Measurements from ENCODE around the gene FUT3. TPM values are rescaled to one million over a fixed set of nuclear protein-coding genes. Genes with fewer than 3 reads are reported as not detected.
"Not testable (repeated sequence)": the region's sequence is repeated elsewhere in the genome, so short reads cannot be mapped to it uniquely, and the experiment has no call there.

FUT3 gene
- total RNA-seq, 1 donor from 2014 or later: 0.84 TPM

- Mint-ChIP-seq H3K27ac (ENCODE audit: unreplicated experiment) (no peak overlapping the region), H3K4me3 (ENCODE audit: unreplicated experiment) (no peak overlapping the region), H3K36me3 (ENCODE audit: low read depth, unreplicated experiment) (peaks cover 2% of the 10 kb centered on the region), H3K27me3 (ENCODE audit: low read depth, unreplicated experiment) (no peaks in the 10 kb centered on the region), H3K9me3 (ENCODE audit: unreplicated experiment) (no peaks in the 10 kb centered on the region), H3K4me1 (ENCODE audit: low read depth, unreplicated experiment) (no peaks in the 10 kb centered on the region)
- FAIRE-seq: no peak
- Histone ChIP-seq H3K9ac (ENCODE audit: low read length) (no peak overlapping the region), H4K20me1 (ENCODE audit: insufficient read depth, low read length) (no peaks in the 10 kb centered on the region), H3K27me3 (ENCODE audit: insufficient read depth, low read length) (peaks cover 8% of the 10 kb centered on the region), H3K36me3 (ENCODE audit: insufficient read depth, low read length) (no peaks in the 10 kb centered on the region), H3K79me2 (ENCODE audit: insufficient read depth, low read length) (no peaks in the 10 kb centered on the region), H3K27ac (ENCODE audit: low read depth, low read length) (no peak overlapping the region), H2AFZ (ENCODE audit: low read depth, low read length) (no peak overlapping the region), H3K4me3 (ENCODE audit: insufficient read depth, low read depth, low read length) (no peak overlapping the region), H3K9me3 (ENCODE audit: insufficient read depth, low read depth, low read length) (no peaks in the 10 kb centered on the region), H3K4me2 (ENCODE audit: low read length) (no peak overlapping the region), H3K4me1 (ENCODE audit: insufficient read depth, low read length) (no peaks in the 10 kb centered on the region)
- no peak for DNase-seq (ENCODE audit: low read depth)
- TF ChIP-seq, protein P1, sequence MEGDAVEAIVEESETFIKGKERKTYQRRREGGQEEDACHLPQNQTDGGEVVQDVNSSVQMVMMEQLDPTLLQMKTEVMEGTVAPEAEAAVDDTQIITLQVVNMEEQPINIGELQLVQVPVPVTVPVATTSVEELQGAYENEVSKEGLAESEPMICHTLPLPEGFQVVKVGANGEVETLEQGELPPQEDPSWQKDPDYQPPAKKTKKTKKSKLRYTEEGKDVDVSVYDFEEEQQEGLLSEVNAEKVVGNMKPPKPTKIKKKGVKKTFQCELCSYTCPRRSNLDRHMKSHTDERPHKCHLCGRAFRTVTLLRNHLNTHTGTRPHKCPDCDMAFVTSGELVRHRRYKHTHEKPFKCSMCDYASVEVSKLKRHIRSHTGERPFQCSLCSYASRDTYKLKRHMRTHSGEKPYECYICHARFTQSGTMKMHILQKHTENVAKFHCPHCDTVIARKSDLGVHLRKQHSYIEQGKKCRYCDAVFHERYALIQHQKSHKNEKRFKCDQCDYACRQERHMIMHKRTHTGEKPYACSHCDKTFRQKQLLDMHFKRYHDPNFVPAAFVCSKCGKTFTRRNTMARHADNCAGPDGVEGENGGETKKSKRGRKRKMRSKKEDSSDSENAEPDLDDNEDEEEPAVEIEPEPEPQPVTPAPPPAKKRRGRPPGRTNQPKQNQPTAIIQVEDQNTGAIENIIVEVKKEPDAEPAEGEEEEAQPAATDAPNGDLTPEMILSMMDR (IDR thresholded peaks at IDR 0.05; ENCODE audit: insufficient read depth, low read depth, low read length): no peak
- TF ChIP-seq EZH2 (IDR thresholded peaks at IDR 0.05; ENCODE audit: insufficient read depth, low read length): no peak
Observed at GRCh38 chr19:5844456-5845433, 6.5 kb downstream of the FUT3 start.

DNA sequence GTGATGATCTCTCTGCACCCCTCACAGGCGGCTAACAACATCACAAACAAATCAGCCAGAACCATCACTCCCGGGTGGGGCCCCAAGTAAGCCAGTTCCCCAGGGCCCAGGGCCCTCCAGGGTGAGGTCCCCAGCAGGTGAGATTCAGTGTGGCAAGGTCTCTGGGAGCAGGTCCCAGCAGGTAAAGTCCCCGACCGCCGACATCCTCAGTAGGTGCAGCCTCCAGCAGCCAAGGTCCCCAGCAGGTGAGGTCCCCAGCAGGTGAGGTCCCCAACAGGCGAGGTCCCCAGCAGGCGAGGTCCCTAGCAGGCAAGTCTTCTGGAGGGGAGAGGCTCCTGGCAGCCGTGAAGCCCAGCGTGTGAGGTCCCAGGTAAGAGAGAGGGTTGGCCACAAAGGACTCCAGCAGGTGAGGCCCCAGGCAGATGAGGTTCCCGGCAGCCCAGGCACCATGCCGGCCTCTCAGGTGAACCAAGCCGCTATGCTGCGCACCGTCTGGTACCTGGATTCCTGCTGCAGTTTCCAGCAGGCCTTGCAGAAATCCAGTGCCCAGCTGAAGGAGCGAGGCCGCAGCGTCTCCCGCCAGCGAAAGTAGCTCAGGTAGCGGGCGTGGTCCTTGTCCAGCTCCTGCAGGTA lies 7.8 kb downstream of the FUT3 start:
- Histone ChIP-seq H3K27ac (ENCODE audit: low read depth, low read length) (no peak overlapping the region), H3K27me3 (ENCODE audit: insufficient read depth, low read length) (peaks cover 5% of the 10 kb centered on the region), H3K4me3 (ENCODE audit: insufficient read depth, low read depth, low read length) (no peak overlapping the region), H3K4me2 (ENCODE audit: low read length) (no peak overlapping the region), H3K36me3 (ENCODE audit: insufficient read depth, low read length) (no peaks in the 10 kb centered on the region), H3K4me1 (ENCODE audit: insufficient read depth, low read length) (no peaks in the 10 kb centered on the region), H3K9me3 (ENCODE audit: insufficient read depth, low read depth, low read length) (no peaks in the 10 kb centered on the region), H3K79me2 (ENCODE audit: insufficient read depth, low read length) (no peaks in the 10 kb centered on the region), H3K9ac (ENCODE audit: low read length) (no peak overlapping the region), H4K20me1 (ENCODE audit: insufficient read depth, low read length) (no peaks in the 10 kb centered on the region), H2AFZ (ENCODE audit: low read depth, low read length) (no peak overlapping the region)
- Mint-ChIP-seq H3K27ac (ENCODE audit: unreplicated experiment) (no peak overlapping the region), H3K4me3 (ENCODE audit: unreplicated experiment) (no peak overlapping the region), H3K4me1 (ENCODE audit: low read depth, unreplicated experiment) (no peaks in the 10 kb centered on the region), H3K36me3 (ENCODE audit: low read depth, unreplicated experiment) (peaks cover 2% of the 10 kb centered on the region), H3K27me3 (ENCODE audit: low read depth, unreplicated experiment) (no peaks in the 10 kb centered on the region), H3K9me3 (ENCODE audit: unreplicated experiment) (no peaks in the 10 kb centered on the region)
- no peak for DNase-seq (ENCODE audit: low read depth)
- FAIRE-seq: no peak
- TF ChIP-seq, protein P1 (IDR thresholded peaks at IDR 0.05; ENCODE audit: insufficient read depth, low read depth, low read length): no peak

DNA sequence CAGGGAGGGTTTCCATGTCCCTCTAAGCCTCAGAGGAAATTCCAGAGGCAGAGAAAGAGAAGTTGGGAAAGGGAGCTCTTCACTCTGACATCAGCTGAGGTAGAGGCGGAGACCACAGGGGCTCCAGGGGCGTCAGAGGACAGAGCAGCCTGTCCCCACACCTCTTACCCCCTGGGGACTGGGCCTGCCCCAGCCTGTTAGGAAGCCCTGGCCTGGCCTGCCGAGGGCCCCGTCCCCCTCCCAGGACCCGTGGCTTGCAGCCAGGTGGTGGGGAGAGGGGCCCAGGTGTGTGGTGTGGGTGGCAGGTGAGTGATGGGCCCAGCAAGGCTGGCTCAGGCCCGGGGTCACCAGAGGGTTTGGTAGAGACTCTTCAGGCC lies 9.5 kb downstream of the FUT3 start:
- H3K27ac ChIP-seq (ENCODE audit: low read depth, low read length); H3K4me2 ChIP-seq (ENCODE audit: low read length); H3K27me3 ChIP-seq (ENCODE audit: insufficient read depth, low read length); H3K36me3 Mint-ChIP-seq (ENCODE audit: low read depth, unreplicated experiment); H3K4me1 Mint-ChIP-seq (ENCODE audit: low read depth, unreplicated experiment); H3K36me3 ChIP-seq (ENCODE audit: insufficient read depth, low read length); H3K9me3 ChIP-seq (ENCODE audit: insufficient read depth, low read depth, low read length); H2AFZ ChIP-seq (ENCODE audit: low read depth, low read length); H3K27ac Mint-ChIP-seq (ENCODE audit: unreplicated experiment); H3K4me1 ChIP-seq (ENCODE audit: insufficient read depth, low read length); H3K9me3 Mint-ChIP-seq (ENCODE audit: unreplicated experiment); H3K27me3 Mint-ChIP-seq (ENCODE audit: low read depth, unreplicated experiment); DNase-seq (ENCODE audit: low read depth); H3K4me3 Mint-ChIP-seq (ENCODE audit: unreplicated experiment); H3K9ac ChIP-seq (ENCODE audit: low read length); H3K79me2 ChIP-seq (ENCODE audit: insufficient read depth, low read length); H3K4me3 ChIP-seq (ENCODE audit: insufficient read depth, low read depth, low read length); FAIRE-seq; H4K20me1 ChIP-seq (ENCODE audit: insufficient read depth, low read length): not testable (repeated sequence)
